ENCODE measurements around the gene GMPPA. TPM values are rescaled to one million over a fixed set of nuclear protein-coding genes. Genes with fewer than 3 reads are reported as not detected.

The GMPPA gene
- total and polyA plus RNA-seq, 9 of the 15 experiments (the other 6 are each of a cell fraction or from before 2014, with no cell fraction given): 7.0 to 101 (median 66.7) TPM

DNA sequence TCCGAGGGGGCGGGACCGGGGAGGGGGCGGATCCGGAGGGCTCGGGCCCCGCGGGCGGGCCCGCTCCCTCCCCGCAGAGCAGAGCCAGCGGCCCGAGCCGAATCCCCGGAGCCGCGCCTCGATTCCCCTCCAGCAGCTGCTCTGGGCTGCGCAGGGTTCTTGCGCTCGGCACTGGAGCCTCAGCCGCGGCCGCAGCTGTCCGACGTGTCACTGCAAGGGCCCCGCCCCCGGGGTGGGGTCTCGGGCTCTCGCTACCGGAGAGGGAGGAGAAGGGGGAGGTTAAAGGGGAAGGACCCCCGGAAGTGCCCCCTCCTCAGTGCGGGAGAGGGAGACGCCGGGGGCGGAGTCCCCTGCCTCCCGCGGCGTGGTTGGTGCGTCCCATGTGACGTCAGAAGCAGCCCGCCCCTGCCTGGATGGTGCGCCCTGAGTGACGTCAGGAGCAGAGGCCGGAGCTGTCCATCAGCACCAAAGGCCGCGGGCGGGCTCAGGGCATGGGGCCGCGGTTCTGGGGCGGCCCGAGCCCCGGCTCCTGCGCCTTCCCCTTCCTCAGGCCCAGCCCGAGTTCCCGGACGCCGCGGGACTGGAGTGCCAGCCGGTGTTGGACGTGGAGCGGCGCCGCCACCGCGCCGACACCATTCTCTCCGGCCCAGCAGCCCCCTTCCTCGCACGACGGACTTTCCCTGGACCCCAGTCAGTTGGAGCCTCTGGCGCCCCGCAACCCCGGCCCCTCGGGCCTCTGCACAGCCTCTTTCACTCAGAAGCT lies 45.1 kb downstream of the GMPPA start, which contains the start of the genes CHPF and TMEM198 (continued):
- TF ChIP-seq ZFP36 (IDR thresholded peaks at IDR 0.05; ENCODE audit: low read depth, low read length, partially characterized antibody): no peak
- no peak for TF ChIP-seq BACH1 (tag; IDR thresholded peaks at IDR 0.05)
- TF ChIP-seq TFAM (CRISPR knock-in tag; conservative IDR thresholded peaks at IDR 0.05): no peak
- no peak for TF ChIP-seq NFRKB (IDR thresholded peaks at IDR 0.05; ENCODE audit: low read depth)
- peak in 1 of 2 experiments; percentile 62; a peak in 1 of 4 replicates for TF ChIP-seq RCOR1 (IDR thresholded peaks at IDR 0.05; ENCODE audit: borderline replicate concordance in 1 of 2, low read depth in 2 of 2, low read length in 2 of 2)
- no peak for TF ChIP-seq ZBED1 (IDR thresholded peaks at IDR 0.05)
- no peak for TF ChIP-seq POU5F1 (IDR thresholded peaks at IDR 0.05; ENCODE audit: borderline replicate concordance, low read depth, low read length, partially characterized antibody)
- no peak for TF ChIP-seq ZNF431 (CRISPR knock-in tag; IDR thresholded peaks at IDR 0.05)
- TF ChIP-seq ZBTB8A (IDR thresholded peaks at IDR 0.05; ENCODE audit: partially characterized antibody): no peak
- peak; percentile 92 for TF ChIP-seq GABPA (tag; conservative IDR thresholded peaks at IDR 0.05; ENCODE audit: low read depth)
- no peak for TF ChIP-seq ZNF436 (CRISPR knock-in tag; IDR thresholded peaks at IDR 0.05)
- TF ChIP-seq, protein P1, sequence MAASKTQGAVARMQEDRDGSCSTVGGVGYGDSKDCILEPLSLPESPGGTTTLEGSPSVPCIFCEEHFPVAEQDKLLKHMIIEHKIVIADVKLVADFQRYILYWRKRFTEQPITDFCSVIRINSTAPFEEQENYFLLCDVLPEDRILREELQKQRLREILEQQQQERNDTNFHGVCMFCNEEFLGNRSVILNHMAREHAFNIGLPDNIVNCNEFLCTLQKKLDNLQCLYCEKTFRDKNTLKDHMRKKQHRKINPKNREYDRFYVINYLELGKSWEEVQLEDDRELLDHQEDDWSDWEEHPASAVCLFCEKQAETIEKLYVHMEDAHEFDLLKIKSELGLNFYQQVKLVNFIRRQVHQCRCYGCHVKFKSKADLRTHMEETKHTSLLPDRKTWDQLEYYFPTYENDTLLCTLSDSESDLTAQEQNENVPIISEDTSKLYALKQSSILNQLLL (CRISPR knock-in tag; IDR thresholded peaks at IDR 0.05; ENCODE audit: borderline replicate concordance): no peak
- TF ChIP-seq POLR3A (IDR thresholded peaks at IDR 0.05; ENCODE audit: borderline replicate concordance, extremely low read depth, insufficient read depth, insufficient read length): no peak
- TF ChIP-seq, protein P2, sequence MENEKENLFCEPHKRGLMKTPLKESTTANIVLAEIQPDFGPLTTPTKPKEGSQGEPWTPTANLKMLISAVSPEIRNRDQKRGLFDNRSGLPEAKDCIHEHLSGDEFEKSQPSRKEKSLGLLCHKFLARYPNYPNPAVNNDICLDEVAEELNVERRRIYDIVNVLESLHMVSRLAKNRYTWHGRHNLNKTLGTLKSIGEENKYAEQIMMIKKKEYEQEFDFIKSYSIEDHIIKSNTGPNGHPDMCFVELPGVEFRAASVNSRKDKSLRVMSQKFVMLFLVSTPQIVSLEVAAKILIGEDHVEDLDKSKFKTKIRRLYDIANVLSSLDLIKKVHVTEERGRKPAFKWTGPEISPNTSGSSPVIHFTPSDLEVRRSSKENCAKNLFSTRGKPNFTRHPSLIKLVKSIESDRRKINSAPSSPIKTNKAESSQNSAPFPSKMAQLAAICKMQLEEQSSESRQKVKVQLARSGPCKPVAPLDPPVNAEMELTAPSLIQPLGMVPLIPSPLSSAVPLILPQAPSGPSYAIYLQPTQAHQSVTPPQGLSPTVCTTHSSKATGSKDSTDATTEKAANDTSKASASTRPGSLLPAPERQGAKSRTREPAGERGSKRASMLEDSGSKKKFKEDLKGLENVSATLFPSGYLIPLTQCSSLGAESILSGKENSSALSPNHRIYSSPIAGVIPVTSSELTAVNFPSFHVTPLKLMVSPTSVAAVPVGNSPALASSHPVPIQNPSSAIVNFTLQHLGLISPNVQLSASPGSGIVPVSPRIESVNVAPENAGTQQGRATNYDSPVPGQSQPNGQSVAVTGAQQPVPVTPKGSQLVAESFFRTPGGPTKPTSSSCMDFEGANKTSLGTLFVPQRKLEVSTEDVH (IDR thresholded peaks at IDR 0.05; ENCODE audit: low read depth, partially characterized antibody): peak; percentile 72
- TF ChIP-seq TCF7L2 (IDR thresholded peaks at IDR 0.05; ENCODE audit: low read depth, low read length): peak; percentile 68
- TF ChIP-seq ZNF197 (CRISPR knock-in tag; IDR thresholded peaks at IDR 0.05; ENCODE audit: low read depth): no peak
- TF ChIP-seq ARNT (IDR thresholded peaks at IDR 0.05): no peak
- no peak for TF ChIP-seq MECOM (CRISPR knock-in tag; IDR thresholded peaks at IDR 0.05)
- TF ChIP-seq FOXK2 (conservative IDR thresholded peaks at IDR 0.05 in 1 of 2, IDR thresholded peaks at IDR 0.05 in 1 of 2; ENCODE audit: low read depth in 2 of 2): peak in 1 of 2 experiments; percentile 77; a peak in 2 of 4 replicates
- TF ChIP-seq, protein P3, sequence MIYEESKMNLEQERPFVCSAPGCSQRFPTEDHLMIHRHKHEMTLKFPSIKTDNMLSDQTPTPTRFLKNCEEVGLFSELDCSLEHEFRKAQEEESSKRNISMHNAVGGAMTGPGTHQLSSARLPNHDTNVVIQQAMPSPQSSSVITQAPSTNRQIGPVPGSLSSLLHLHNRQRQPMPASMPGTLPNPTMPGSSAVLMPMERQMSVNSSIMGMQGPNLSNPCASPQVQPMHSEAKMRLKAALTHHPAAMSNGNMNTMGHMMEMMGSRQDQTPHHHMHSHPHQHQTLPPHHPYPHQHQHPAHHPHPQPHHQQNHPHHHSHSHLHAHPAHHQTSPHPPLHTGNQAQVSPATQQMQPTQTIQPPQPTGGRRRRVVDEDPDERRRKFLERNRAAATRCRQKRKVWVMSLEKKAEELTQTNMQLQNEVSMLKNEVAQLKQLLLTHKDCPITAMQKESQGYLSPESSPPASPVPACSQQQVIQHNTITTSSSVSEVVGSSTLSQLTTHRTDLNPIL (CRISPR knock-in tag; IDR thresholded peaks at IDR 0.05): no peak

Measured in K562 (cell line).